Naive thymus-derived CD8-positive, alpha-beta T cell (primary cell): ENCODE results near the gene ARIH2. TPM values are rescaled to one million over a fixed set of nuclear protein-coding genes. Genes with fewer than 3 reads are reported as not detected.
"Not testable (repeated sequence)": the region's sequence is repeated elsewhere in the genome, so short reads cannot be mapped to it uniquely, and the experiment has no call there.

ENCODE experiments used
- ATAC-seq, 2 donors: fragments of 150-1000 bp; cut with Tn5 transposase in 1 of 2; sonication (Bioruptor Pico), chemical (Tn5 transposase) in 1 of 2; 1 replicate in 1 of 2; 2 replicates in 1 of 2; pipeline ENCODE4 v1.10.0; 2021; ENCODE audit warnings: mild to moderate bottlenecking in 2 of 2, moderate library complexity in 2 of 2
- POLR2A ChIA-PET: fragments of 350-600 bp; sonication (Branson Sonifier 250); formaldehyde crosslinking; loops from one replicate; lab custom pipeline; 2021; ENCODE audit warnings: antibody characterized with exemption; lab: Charles Lee
- DNase-seq, 10 donors: peaks; one replicate each; pipeline versions ENCODE4 v3.0.0 to v3.0.0-alpha.2; 2020 to 2022
- H3K27ac Mint-ChIP-seq, 10 donors: one replicate each; pipeline ENCODE4 v1.8.0; 2020 to 2022; ENCODE audit warnings: mild to moderate bottlenecking in 10 of 10, mixed read lengths in 10 of 10, moderate library complexity in 4 of 10, inconsistent platforms in 1 of 10
- H3K27me3 Mint-ChIP-seq, 5 donors: one replicate each; pipeline ENCODE4 v1.8.0; 2021 to 2022; ENCODE audit warnings: mixed read lengths in 5 of 5
- H3K36me3 Mint-ChIP-seq, 3 donors: one replicate each; pipeline ENCODE4 v1.8.0; 2020 to 2022; ENCODE audit warnings: mixed read lengths in 3 of 3, mild to moderate bottlenecking in 2 of 3, inconsistent platforms in 1 of 3
- H3K4me1 Mint-ChIP-seq, 4 donors: one replicate each; pipeline ENCODE4 v1.8.0; 2021 to 2022; ENCODE audit warnings: mixed read lengths in 4 of 4
- H3K4me3 Mint-ChIP-seq, 10 donors: one replicate each; pipeline ENCODE4 v1.8.0; 2020 to 2022; ENCODE audit warnings: mild to moderate bottlenecking in 10 of 10, mixed read lengths in 10 of 10, moderate library complexity in 6 of 10, inconsistent platforms in 1 of 10
- H3K9me3 Mint-ChIP-seq, 9 donors: one replicate each; pipeline ENCODE4 v1.8.0; 2020 to 2022; ENCODE audit warnings: mixed read lengths in 9 of 9, mild to moderate bottlenecking in 3 of 9, inconsistent platforms in 1 of 9, moderate library complexity in 1 of 9
- polyA plus RNA-seq, 3 donors: library from polyadenylated mRNA; unstranded; fragments of 300-500 nt; fragmentation: Illumina TruSeq; gene quantifications; one replicate each; pipeline ENCODE4 v1.2.3, GENCODE V29; 2021
- total RNA-seq, 8 experiments: library from RNA in 2 of 8; stranded (reverse) in 2 of 8; gene quantifications; one replicate each; pipeline ENCODE4 v1.2.3 and lab custom pipeline; 2021 to 2026

ARIH2 gene
- total and polyA plus RNA-seq, 5 experiments from 2014 or later = 92.7 to 167 (median 119) TPM

DNA sequence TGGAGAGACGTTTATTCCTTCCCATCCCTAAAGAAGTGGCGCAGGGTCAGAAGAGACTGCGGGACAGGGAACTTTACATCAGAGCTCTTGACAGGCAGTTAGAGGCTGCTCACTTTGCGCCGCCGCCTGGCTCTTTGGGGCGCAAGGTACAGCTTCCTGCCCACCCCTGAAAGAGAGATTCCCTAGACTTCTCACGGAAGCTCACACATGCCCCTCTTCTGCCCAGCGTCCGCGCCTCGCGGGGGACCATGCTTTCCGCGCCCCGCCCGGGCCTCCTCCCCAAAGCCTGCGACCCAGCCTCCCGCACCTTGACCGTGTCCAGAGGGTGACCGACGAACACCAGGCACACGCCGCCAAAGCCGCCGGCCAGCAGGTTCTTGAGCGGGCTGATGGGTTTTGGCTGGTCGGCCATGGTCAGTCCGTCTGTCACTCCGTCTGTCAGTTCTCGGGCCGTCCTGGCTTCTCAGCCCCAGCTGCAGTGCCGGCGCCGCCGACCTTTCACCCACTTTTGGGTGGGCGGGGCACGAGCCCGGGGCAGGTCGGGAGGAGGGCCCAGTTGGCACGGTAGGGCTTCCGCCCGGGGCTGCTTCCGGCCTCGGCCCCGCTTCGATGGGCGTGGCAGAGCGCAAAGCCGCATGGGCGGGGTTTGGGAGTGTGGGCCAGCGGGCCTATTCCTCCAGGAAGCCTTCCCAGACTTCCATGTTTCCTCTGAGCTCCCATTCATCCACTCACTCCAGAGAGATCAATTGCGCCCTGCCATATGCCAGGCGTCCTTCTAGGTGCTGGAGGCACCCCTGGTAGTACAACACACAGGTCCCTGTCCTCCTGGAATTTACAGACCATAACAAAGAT is 20.0 kb upstream of the ARIH2 start, which contains the start of gene SLC25A20:
SLC25A20 (minus strand) TSS at position 500 of the 852 bp plus-strand sequence; CDS start at position 412, 88 bp downstream.
- H3K9me3 Mint-ChIP-seq = no peaks in the 10 kb centered on the region
- no peaks in the 10 kb centered on the region for H3K27me3 Mint-ChIP-seq
- peak within 1 kb of the TSS; percentile 92 to 97 (median 95) for H3K4me3 Mint-ChIP-seq
- peak within 1 kb of the TSS; percentile 83 to 97 (median 95) for H3K27ac Mint-ChIP-seq
- ATAC-seq (peak; percentile 94), DNase-seq (peak; percentile 79 to 92 (median 86))
- peaks cover 16 to 59% (median 47%) of the 10 kb centered on the region in 4 donors for H3K4me1 Mint-ChIP-seq
- H3K36me3 Mint-ChIP-seq = no peaks in the 10 kb centered on the region
- POLR2A ChIA-PET = interaction anchor here (0.6 to 3.7 kb wide), 11 partner anchors 8 to 572 kb away, joined by 3 to 50 read pairs (median 5); partner anchors contain the start of genes ARIH2, IP6K2 and PRKAR2A

DNA sequence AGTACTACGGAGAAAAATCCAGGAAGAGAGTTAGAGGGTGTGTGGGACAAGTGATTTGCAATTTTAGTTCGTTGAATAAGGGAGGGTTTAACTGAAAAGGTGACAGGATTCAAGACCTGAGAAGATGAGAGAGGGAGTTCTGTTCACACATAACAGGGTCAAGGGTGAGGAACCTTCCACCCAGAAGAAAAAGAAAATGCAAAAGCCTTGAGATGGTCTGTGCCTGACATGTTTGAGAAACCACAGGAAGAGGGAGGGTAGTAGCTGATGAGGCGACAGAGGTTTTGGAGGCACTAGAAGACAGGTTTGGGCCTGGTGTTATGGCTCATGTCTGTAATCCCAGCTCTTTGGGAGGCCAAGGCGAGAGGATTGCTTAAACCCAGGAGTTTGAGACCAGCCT is 19.4 kb upstream of the ARIH2 start:
- Mint-ChIP-seq H3K4me1 (peaks cover 16 to 59% (median 47%) of the 10 kb centered on the region in 4 donors), H3K36me3 (no peaks in the 10 kb centered on the region), H3K27ac (peak overlapping the region; percentile 83 to 97 (median 95)), H3K9me3 (no peaks in the 10 kb centered on the region), H3K27me3 (no peaks in the 10 kb centered on the region), H3K4me3 (peak overlapping the region; percentile 92 to 97 (median 95))
- POLR2A ChIA-PET = interaction anchor here (0.6 to 3.7 kb wide), 10 partner anchors 7 to 183 kb away, joined by 3 to 50 read pairs (median 5); partner anchors contain the start of genes ARIH2, IP6K2 and PRKAR2A
- peak in 7 of 10 donors; percentile 8 to 50 (median 24) for DNase-seq
- ATAC-seq = peak; percentile 30 to 31

DNA sequence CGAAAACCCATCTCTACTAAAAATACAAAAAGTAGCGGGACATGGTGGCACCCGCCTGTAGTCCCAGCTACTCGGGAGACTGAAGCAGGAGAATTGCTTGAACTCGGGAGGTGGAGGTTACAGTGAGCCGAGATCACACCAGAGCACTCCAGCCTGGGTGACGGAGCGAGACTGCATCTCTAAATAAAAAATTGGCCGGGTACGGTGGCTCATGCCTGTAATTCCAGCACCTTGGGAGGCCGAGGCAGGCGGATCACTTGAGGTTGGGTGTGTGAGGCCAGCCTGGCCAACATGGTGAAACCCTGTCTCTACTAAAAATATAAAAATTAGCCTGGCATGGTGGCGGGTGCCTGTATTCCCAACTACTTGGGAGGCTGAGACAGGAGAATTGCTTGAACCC is 11.6 kb upstream of the ARIH2 start:
- not testable (repeated sequence) for ATAC-seq, H3K36me3 Mint-ChIP-seq, H3K9me3 Mint-ChIP-seq, DNase-seq, H3K4me3 Mint-ChIP-seq, H3K27me3 Mint-ChIP-seq, H3K27ac Mint-ChIP-seq, H3K4me1 Mint-ChIP-seq
- POLR2A ChIA-PET = interaction anchor here (1.4 kb wide), 1 partner anchor 8 kb away, joined by 5 read pairs; the partner anchor contains the start of gene SLC25A20

DNA sequence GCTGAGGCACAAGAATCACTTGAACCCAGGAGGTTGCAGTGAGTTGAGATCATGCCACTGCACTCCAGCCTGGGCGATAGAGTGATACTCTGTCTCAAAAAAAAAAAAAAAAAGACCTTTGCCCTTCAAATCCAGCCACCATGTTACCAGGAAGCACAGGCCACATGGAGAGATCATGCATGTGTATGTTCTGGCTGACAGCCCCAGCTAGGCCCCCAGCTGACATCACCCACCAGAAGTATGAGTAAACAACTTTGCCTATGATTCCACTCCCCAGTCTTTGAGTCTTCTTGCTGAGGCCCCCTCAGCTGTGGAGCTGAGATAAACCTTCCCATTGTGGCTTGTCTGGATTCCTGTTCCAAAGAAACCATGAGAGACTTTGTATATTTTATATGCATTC is 3.3 kb upstream of the ARIH2 start:
- Mint-ChIP-seq H3K4me3 (peak overlapping the region in 4 of 10 donors; percentile 16 to 68 (median 33)), H3K9me3 (no peaks in the 10 kb centered on the region), H3K27ac (peak overlapping the region in 9 of 10 donors; percentile 11 to 90 (median 80)), H3K36me3 (peaks cover 0 to 3% (median 3%) of the 10 kb centered on the region in 3 donors), H3K4me1 (peaks cover 7 to 26% (median 17%) of the 10 kb centered on the region in 4 donors), H3K27me3 (no peaks in the 10 kb centered on the region)
- DNase-seq (no peak), ATAC-seq (no peak)
- POLR2A ChIA-PET = interaction anchor here (0.6 kb wide), 1 partner anchor 97 kb away, joined by 3 read pairs; no protein-coding TSS in a partner anchor

DNA sequence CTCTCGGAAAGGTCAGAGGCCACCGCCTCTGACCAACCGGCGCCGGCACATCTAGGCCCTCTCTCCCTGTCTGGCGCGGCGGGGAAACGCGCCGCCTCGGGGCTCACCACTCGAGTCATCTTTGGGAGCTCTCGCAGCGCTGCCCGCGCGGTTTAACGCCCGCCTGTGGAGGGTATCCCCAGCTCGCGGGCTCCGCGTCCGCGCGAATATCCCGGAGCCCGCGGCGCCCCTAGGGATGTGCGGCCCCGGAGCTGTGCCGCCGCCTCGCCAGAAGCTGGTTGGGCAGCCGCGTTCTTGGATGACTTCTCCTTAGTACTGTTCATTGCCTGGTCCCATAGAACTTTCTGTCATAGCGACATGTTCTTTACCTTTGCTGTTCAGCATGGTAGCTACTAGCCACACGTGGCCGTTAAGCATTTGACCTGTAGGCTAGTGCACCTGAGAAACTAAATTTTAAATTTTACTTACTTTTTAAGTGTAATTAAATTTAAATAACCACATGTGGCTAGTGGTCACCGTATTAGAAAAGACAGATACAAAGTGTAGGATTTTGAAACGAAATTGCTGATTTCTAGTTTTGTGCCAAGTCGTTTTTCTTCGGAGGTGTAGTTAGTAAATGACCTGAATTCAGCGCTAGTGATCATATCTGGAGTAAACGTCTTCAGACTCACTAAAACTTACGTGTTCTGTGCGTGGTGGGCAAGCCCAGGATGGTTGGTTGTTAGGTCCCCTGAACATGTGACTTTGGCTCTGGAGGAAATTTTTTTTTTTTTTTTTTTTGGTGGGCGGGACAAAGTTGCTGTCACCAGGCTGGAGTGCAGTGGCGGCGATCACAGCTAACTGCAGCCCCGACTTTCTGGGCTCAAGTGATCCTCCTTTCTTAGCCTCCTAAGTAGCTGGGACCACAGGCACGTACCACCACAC is 835 bp downstream of the ARIH2 start:
- Mint-ChIP-seq H3K4me3 (peak overlapping the region; percentile 87 to 99 (median 96)), H3K27ac (peak overlapping the region; percentile 73 to 100 (median 99)), H3K27me3 (no peaks in the 10 kb centered on the region), H3K4me1 (peaks cover 11 to 39% (median 28%) of the 10 kb centered on the region in 4 donors), H3K9me3 (no peaks in the 10 kb centered on the region), H3K36me3 (peaks cover 0 to 22% (median 3%) of the 10 kb centered on the region in 3 donors)
- DNase-seq = peak; percentile 36 to 73 (median 62)
- POLR2A ChIA-PET = interaction anchor here (0.6 to 3.5 kb wide), 20 partner anchors 10 to 1057 kb away, joined by 3 to 50 read pairs (median 4); partner anchors contain the start of genes CELSR3, IP6K2, NDUFAF3 and P4HTM
- ATAC-seq = peak; percentile 52

DNA sequence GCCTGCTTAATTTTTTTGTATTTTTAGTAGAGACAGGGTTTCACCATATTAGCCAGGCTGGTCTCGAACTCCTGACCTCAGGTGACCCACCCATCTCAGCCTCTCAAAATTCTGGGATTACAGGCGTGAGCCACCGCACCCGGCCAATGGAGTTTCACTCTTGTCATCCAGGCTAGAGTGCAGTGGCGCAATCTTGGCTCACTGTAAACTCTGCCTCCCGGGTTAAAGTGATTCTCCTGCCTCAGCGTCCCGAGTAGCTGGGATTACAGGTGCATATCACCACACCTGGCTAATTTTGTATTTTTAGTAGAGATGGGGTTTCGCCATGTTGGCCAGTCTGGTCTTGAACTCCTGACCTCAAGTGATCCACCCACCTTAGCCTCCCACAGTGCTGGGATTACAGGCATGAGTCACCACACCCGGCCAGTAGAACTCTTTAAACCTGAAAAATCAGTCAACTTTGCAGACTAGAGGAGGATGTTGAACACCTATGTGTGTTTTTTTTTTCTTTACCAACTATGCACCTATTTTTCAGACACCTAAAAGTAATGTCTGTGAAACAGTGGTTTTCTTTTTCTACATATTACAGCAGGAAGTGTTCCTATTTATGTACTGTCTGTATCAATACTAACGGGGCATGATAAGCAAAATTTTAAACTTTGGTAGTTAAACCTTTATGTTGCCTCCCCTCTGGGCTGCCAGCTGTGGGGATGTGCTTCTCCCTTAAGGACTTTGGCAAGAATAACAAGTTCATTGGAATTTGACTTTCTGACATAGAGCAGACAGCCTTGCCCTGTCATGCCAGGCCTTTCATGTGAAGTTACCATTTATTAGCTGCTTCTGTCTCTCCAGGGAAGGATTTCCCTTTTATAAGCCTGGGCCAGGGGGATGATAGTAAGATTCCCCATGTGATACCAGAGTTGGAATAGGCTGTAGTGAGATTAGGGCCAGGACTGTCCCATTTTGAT is 8.1 kb downstream of the ARIH2 start:
- H3K9me3 Mint-ChIP-seq = no peaks in the 10 kb centered on the region
- H3K27me3 Mint-ChIP-seq = no peaks in the 10 kb centered on the region
- peaks cover 14 to 82% (median 22%) of the 10 kb centered on the region in 3 donors for H3K36me3 Mint-ChIP-seq
- ATAC-seq (no peak), DNase-seq (no peak)
- POLR2A ChIA-PET = no interaction called here
- H3K4me1 Mint-ChIP-seq = peaks cover 27 to 65% (median 56%) of the 10 kb centered on the region in 4 donors
- H3K4me3 Mint-ChIP-seq = peak overlapping the region in 9 of 10 donors; percentile 8 to 71 (median 45)
- H3K27ac Mint-ChIP-seq = peak overlapping the region in 9 of 10 donors; percentile 21 to 81 (median 63)

DNA sequence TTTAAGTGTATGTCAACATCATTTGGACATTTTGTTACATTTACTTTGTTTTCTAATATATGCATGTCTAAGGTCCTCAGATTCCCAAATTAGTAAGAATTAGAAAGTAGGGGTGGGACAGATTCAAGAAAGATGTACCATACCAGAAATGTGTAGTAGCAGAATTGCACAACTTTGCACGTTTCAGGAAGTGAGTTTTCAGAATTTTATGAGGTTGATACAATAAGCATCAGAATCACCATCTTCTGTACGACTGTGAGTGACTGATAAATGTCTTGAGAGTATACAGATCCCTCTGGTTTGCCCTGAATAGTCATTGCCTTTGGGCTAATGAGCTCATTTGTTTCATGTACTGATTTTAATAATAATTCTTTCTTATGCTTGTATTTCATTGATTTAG is 9.3 kb downstream of the ARIH2 start:
- DNase-seq (no peak), ATAC-seq (no peak)
- Mint-ChIP-seq H3K27me3 (no peaks in the 10 kb centered on the region), H3K36me3 (peaks cover 14 to 86% (median 26%) of the 10 kb centered on the region in 3 donors), H3K27ac (peak overlapping the region in 1 of 10 donors; percentile 37), H3K4me1 (peaks cover 33 to 71% (median 62%) of the 10 kb centered on the region in 4 donors), H3K4me3 (peak overlapping the region in 3 of 10 donors; percentile 15 to 46 (median 39)), H3K9me3 (no peaks in the 10 kb centered on the region)
- POLR2A ChIA-PET = interaction anchor here (0.9 kb wide), 1 partner anchor 10 kb away, joined by 4 read pairs; no protein-coding TSS in a partner anchor

DNA sequence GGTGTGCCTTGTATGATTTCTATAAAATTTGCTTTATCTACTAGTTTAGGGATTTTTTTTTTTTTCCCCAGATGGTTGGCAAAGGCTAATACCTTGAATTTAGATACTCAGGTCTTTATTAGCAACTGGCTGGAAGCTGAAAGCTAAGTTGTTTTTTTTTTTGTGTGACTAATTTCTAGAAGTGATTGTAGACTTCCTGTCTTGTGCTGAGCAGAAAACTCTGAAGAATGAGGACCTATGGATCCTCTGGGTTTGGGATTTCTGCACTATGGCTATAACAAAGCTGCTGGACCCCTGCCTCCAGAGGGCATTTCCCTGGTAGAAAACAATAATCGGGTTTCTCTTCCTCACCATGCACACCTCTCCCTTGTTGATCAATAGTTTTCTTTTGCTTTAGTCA is 10.0 kb downstream of the ARIH2 start:
- Mint-ChIP-seq H3K4me3 (peak overlapping the region in 7 of 10 donors; percentile 19 to 63 (median 31)), H3K36me3 (peaks cover 14 to 88% (median 28%) of the 10 kb centered on the region in 3 donors), H3K27ac (peak overlapping the region in 6 of 10 donors; percentile 3 to 60 (median 30)), H3K4me1 (peaks cover 33 to 72% (median 63%) of the 10 kb centered on the region in 4 donors), H3K27me3 (no peaks in the 10 kb centered on the region), H3K9me3 (no peaks in the 10 kb centered on the region)
- no peak for ATAC-seq
- no peak for DNase-seq
- POLR2A ChIA-PET = interaction anchor here (0.5 to 1.5 kb wide), 3 partner anchors 9 to 369 kb away, joined by 3 to 6 read pairs (median 4); no protein-coding TSS in a partner anchor

DNA sequence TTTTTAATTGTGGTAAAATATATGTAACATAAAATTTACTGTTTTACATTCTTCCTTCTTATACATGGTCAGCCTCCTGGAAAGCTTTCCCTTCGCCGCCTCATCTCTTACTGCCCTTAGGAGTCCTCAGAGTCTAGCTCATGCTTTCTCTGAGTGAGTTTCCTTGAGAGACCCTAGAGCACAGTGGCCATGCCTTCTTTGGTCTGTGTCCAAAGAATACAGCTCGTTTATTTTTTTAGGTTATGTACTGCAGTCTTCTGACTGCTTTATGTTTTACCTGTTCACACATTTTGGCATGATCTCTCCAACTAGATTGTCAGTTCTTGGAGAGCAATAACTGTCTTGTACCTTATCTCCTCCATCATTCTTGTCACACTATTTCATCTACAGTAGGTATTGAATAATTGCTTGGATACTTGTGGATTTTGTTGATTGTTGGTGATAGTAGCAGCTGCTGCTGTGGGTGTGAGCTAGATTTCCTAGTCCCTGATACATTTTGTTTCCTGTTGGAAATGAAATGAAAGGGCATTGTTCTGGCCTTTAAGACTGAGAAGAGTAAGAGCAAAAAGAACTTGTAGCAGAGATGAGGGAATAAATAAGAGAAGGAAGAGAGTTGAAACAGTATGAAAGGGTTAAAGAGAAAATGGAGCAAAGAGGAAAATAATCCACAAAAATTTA is 10.9 kb downstream of the ARIH2 start:
- Mint-ChIP-seq H3K36me3 (peaks cover 14 to 89% (median 33%) of the 10 kb centered on the region in 3 donors), H3K27ac (peak overlapping the region in 8 of 10 donors; percentile 3 to 82 (median 42)), H3K4me1 (peaks cover 38 to 77% (median 68%) of the 10 kb centered on the region in 4 donors), H3K9me3 (no peaks in the 10 kb centered on the region), H3K27me3 (no peaks in the 10 kb centered on the region), H3K4me3 (peak overlapping the region in 9 of 10 donors; percentile 0 to 75 (median 43))
- POLR2A ChIA-PET = interaction anchor here (0.5 to 1.5 kb wide), 4 partner anchors 10 to 370 kb away, joined by 3 to 6 read pairs (median 3); partner anchors contain the start of gene ARIH2
- no peak for DNase-seq
- no peak for ATAC-seq

DNA sequence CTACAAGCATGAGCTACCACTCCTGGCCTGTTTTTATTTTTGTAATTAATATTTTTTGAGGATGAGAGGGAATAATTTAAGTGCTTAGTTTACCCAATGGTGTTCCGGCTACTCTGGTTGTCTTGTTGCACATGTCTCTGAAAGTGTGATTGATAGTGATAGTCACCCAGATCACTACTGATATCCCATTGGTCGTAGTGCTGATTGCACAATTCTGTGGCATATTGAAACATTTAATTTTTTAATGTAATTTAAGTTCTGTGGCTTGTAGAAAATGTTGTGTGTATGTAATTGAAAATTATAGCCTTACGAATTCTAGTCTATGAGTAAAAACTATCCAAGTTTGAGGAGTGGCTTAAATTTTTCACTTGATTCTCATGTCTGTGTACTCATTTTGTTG is 11.9 kb downstream of the ARIH2 start:
- POLR2A ChIA-PET = interaction anchor here (1.3 kb wide), 1 partner anchor 9 kb away, joined by 3 read pairs; no protein-coding TSS in a partner anchor
- ATAC-seq = no peak
- H3K27ac Mint-ChIP-seq = peak overlapping the region in 1 of 10 donors; percentile 20

More for the DNA sequence above, 11.9 kb downstream of the ARIH2 start:
- no peak for DNase-seq
- Mint-ChIP-seq H3K4me3 (no peak overlapping the region), H3K4me1 (peaks cover 38 to 81% (median 76%) of the 10 kb centered on the region in 4 donors), H3K27me3 (no peaks in the 10 kb centered on the region), H3K36me3 (peaks cover 14 to 89% (median 41%) of the 10 kb centered on the region in 3 donors), H3K9me3 (no peaks in the 10 kb centered on the region)
